Stimulated activated naive CD8-positive, alpha-beta T cell treated with anti-CD3 and anti-CD28 coated beads, Interleukin-15, Interleukin-2, amounts not matched to agents 100 ng/mL and 50 ng/mL, for 24 hours (primary cell): ENCODE measurements around the gene IYD.

Source experiments
- H3K27ac Mint-ChIP-seq: one replicate; pipeline ENCODE4 v1.8.0; 2021; ENCODE audit warnings: mild to moderate bottlenecking, mixed read lengths
- H3K27me3 Mint-ChIP-seq: one replicate; pipeline ENCODE4 v1.8.0; 2021; ENCODE audit warnings: mixed read lengths
- H3K36me3 Mint-ChIP-seq: one replicate; pipeline ENCODE4 v1.8.0; 2021; ENCODE audit warnings: low read depth, mixed read lengths
- H3K4me1 Mint-ChIP-seq: one replicate; pipeline ENCODE4 v1.8.0; 2021; ENCODE audit warnings: low read depth, mixed read lengths
- H3K4me3 Mint-ChIP-seq: one replicate; pipeline ENCODE4 v1.8.0; 2021; ENCODE audit warnings: mild to moderate bottlenecking, mixed read lengths
- H3K9me3 Mint-ChIP-seq: one replicate; pipeline ENCODE4 v1.8.0; 2021; ENCODE audit warnings: mixed read lengths

The IYD gene

DNA sequence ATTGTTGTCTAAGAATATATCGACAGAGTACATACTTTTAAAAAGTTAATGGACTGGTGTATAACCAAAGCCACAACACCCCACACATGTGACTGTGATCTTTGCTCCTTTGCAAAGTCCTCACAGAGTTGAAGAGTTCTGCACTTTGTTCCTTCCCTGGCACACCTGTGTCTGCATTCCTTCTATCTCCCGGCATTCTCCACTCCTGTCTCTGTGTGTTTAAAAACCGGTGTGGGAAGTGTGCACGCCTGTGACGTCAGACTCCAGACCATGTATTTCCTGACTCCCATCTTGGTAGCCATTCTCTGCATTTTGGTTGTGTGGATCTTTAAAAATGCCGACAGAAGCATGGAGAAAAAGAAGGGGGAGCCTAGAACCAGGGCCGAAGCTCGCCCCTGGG, at the start of gene IYD:
TSS of gene IYD (plus strand) at position 251 of the 400 bp plus-strand sequence. CDS start at position 271, 20 bp downstream.
- Mint-ChIP-seq H3K36me3 (no peaks in the 10 kb centered on the region), H3K4me3 (no peak within 1 kb of the TSS), H3K27me3 (peaks cover 2% of the 10 kb centered on the region), H3K9me3 (no peaks in the 10 kb centered on the region), H3K27ac (no peak within 1 kb of the TSS), H3K4me1 (no peaks in the 10 kb centered on the region)

- H3K4me1 Mint-ChIP-seq = no peaks in the 10 kb centered on the region
- H3K36me3 Mint-ChIP-seq = no peaks in the 10 kb centered on the region
- no peak overlapping the region for H3K27ac Mint-ChIP-seq
- H3K27me3 Mint-ChIP-seq = peaks cover 12% of the 10 kb centered on the region
- no peaks in the 10 kb centered on the region for H3K9me3 Mint-ChIP-seq
- no peak overlapping the region for H3K4me3 Mint-ChIP-seq
Measured at GRCh38 chr6:150319924-150320323, 48.9 kb upstream of the IYD start.

DNA sequence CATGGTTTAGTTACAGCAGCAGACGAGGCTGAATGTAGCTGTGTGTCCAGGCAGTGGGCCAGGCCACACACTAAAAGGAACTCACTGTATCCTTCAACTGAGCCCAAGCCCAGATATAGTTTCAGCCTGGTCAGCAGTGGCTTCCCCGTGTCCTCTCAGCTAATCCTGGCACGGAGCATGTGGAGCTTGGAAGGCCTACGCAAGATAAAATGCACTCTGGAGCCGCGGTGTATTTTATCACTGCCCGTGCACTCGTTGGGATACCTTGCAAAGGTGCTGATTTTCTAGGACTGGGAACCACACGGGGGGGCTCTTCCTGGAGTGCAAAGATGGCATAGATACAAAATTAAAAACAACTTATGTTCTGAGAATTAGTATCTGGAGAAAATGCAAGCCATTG, 48.4 kb upstream of the IYD start:
- H3K27me3 Mint-ChIP-seq = peaks cover 12% of the 10 kb centered on the region

GRCh38 chr6:150322466-150322871, 46.3 kb upstream of the IYD start:
- H3K36me3 Mint-ChIP-seq = no peaks in the 10 kb centered on the region
- H3K27me3 Mint-ChIP-seq = peaks cover 12% of the 10 kb centered on the region
- no peaks in the 10 kb centered on the region for H3K4me1 Mint-ChIP-seq
- no peak overlapping the region for H3K27ac Mint-ChIP-seq
- no peak overlapping the region for H3K4me3 Mint-ChIP-seq
- H3K9me3 Mint-ChIP-seq = no peaks in the 10 kb centered on the region

More for the DNA sequence above, 48.4 kb upstream of the IYD start:
- Mint-ChIP-seq H3K36me3 (no peaks in the 10 kb centered on the region), H3K9me3 (no peaks in the 10 kb centered on the region), H3K27ac (no peak overlapping the region), H3K4me1 (no peaks in the 10 kb centered on the region), H3K4me3 (no peak overlapping the region)

DNA sequence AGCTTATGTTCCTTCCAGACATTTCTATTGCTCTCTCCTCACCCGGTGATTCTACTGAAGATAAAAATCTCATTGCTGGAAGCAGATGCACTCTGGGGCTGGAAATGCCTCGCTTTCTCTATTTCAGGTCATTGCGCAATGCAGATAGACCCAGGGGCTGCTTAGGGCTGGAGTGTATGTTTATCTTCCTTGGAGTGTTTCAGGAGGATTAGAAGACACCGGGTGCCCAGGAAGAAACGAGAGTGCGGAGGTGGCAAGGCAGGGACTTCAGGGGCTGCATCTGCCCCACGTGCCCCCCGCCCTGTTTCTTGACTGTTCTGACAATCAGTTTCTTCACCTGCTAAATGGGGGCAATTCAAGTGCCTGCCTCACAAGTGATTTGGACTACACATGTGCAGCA, 45.6 kb upstream of the IYD start:
- Mint-ChIP-seq H3K4me3 (no peak overlapping the region), H3K27ac (no peak overlapping the region), H3K9me3 (no peaks in the 10 kb centered on the region), H3K27me3 (peaks cover 12% of the 10 kb centered on the region), H3K36me3 (no peaks in the 10 kb centered on the region), H3K4me1 (no peaks in the 10 kb centered on the region)

DNA sequence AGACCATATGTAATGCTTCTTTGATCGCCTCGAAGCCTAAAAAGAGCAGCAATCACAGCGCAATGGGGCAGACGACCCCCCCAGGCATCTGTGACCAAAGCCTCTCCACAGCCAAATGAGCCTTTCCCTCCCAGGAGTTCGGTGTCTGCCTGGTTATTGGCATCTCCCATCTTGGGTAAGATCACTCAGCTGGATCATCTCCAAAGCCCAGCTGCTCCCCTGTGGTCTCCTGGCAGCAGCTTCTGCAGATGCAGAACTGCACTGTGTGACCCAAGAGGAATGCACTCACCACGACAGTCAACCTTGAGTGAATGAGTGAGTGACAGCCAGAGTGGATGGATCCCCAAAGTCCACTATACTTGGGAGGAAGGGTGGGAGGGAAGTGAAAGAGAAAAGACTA, 44.8 kb upstream of the IYD start:
- Mint-ChIP-seq H3K9me3 (no peaks in the 10 kb centered on the region), H3K27me3 (peaks cover 12% of the 10 kb centered on the region), H3K36me3 (no peaks in the 10 kb centered on the region), H3K4me1 (no peaks in the 10 kb centered on the region), H3K27ac (no peak overlapping the region), H3K4me3 (no peak overlapping the region)

GRCh38 chr6:150325066-150325772, 43.6 kb upstream of the IYD start:
- peak overlapping the region; percentile 10 for H3K27ac Mint-ChIP-seq
- no peaks in the 10 kb centered on the region for H3K36me3 Mint-ChIP-seq
- no peaks in the 10 kb centered on the region for H3K4me1 Mint-ChIP-seq
- no peaks in the 10 kb centered on the region for H3K9me3 Mint-ChIP-seq
- no peak overlapping the region for H3K4me3 Mint-ChIP-seq
- H3K27me3 Mint-ChIP-seq = peaks cover 12% of the 10 kb centered on the region

GRCh38 chr6:150327117-150327774, 41.6 kb upstream of the IYD start:
- no peaks in the 10 kb centered on the region for H3K9me3 Mint-ChIP-seq
- H3K4me1 Mint-ChIP-seq = no peaks in the 10 kb centered on the region
- H3K36me3 Mint-ChIP-seq = no peaks in the 10 kb centered on the region
- no peak overlapping the region for H3K27ac Mint-ChIP-seq
- peaks cover 3% of the 10 kb centered on the region for H3K27me3 Mint-ChIP-seq
- H3K4me3 Mint-ChIP-seq = no peak overlapping the region

GRCh38 chr6:150328744-150329405, 39.9 kb upstream of the IYD start:
- H3K27me3 Mint-ChIP-seq = peaks cover 8% of the 10 kb centered on the region
- H3K4me1 Mint-ChIP-seq = no peaks in the 10 kb centered on the region
- no peaks in the 10 kb centered on the region for H3K9me3 Mint-ChIP-seq
- no peaks in the 10 kb centered on the region for H3K36me3 Mint-ChIP-seq
- no peak overlapping the region for H3K4me3 Mint-ChIP-seq
- H3K27ac Mint-ChIP-seq = no peak overlapping the region

GRCh38 chr6:150331344-150331743, 37.5 kb upstream of the IYD start:
- Mint-ChIP-seq H3K9me3 (no peaks in the 10 kb centered on the region), H3K4me3 (no peak overlapping the region)

DNA sequence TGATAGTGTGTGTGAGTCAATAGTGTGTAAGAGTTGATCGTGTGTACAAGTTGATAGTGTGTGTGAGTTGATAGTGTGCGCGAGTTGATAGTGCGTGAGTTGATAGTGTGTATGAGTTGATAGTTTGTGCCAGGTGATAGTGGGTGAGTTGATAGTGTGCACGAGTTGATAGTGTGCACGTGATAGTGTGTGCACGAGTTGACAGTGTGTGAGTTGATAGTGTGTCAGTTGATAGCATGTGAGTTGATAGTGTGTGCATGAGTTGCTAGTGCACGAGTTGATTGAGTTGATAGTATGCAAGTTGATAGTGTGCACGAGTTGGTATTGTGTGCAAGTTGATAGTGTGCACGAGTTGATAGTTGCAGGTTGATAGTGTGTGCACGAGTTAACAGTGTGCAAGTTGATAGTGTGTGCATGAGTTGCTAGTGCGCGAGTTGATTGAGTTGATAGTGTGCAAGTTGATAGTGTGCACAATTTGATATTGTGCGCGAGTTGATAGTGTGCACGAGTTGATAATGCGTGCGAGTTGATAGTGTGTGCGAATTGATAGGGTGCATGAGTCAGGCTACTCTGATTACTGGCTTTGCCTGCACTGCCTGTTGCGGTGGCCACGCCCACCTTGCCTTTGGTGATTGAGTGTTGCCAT, 35.8 kb upstream of the IYD start:
- Mint-ChIP-seq H3K36me3 (no peaks in the 10 kb centered on the region), H3K27me3 (peaks cover 18% of the 10 kb centered on the region), H3K4me1 (no peaks in the 10 kb centered on the region), H3K4me3 (no peak overlapping the region), H3K27ac (no peak overlapping the region), H3K9me3 (no peaks in the 10 kb centered on the region)

More at GRCh38 chr6:150331344-150331743, 37.5 kb upstream of the IYD start:
- Mint-ChIP-seq H3K36me3 (no peaks in the 10 kb centered on the region), H3K27me3 (peaks cover 18% of the 10 kb centered on the region), H3K4me1 (no peaks in the 10 kb centered on the region), H3K27ac (no peak overlapping the region)

- Mint-ChIP-seq H3K36me3 (no peaks in the 10 kb centered on the region), H3K27me3 (peaks cover 18% of the 10 kb centered on the region), H3K9me3 (no peaks in the 10 kb centered on the region), H3K4me1 (no peaks in the 10 kb centered on the region), H3K27ac (no peak overlapping the region), H3K4me3 (no peak overlapping the region)
Measured at GRCh38 chr6:150333585-150333941, 35.2 kb upstream of the IYD start.

DNA sequence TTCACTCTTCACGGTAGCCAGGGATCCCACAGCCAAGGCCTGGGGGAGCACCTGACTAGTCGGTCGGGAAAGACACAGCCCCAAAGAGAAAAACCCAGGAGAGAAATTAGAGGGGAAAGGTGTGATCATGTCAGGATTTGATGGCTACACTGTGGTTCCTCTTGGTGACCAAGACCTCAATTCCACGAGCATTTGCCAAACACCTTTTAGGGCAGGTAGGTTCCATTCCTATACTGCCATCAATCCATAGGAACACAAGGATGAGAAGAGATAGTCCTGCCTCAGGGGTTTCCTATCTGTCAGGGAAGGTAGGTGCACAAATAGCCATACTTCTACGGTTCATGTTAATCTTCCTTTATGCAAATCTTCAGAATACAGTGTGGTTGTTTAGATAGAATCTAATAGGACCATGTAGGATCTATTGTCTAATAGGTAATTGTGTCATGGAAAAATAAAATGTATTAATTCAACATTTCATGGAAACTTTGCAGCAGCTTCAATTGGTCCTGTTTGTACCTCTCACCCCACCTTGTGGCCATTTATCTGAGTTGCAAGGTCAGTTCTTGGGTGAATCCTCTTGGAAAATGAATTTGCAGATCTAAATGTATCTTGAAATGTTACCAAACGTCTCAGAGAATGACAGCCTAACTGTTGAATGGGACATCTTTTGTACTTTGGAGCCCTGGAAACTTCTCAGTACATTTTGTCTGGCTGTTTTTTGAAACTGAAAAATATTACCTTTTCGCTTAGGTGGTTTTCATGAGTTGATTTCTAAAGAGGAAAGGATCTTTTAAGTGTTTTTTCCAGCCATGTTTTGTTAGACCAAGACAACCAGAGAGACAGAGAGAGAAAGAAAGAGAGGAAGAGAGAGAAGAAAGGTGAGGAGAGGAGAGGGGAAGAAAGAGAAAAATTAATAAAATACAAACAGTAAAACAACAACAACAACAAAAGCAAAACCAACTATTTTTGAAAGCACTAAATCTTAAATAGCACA, 33.7 kb upstream of the IYD start:
- Mint-ChIP-seq H3K4me3 (no peak overlapping the region), H3K4me1 (no peaks in the 10 kb centered on the region), H3K9me3 (no peaks in the 10 kb centered on the region), H3K27ac (no peak overlapping the region), H3K27me3 (peaks cover 18% of the 10 kb centered on the region), H3K36me3 (no peaks in the 10 kb centered on the region)

GRCh38 chr6:150336299-150336698, 32.5 kb upstream of the IYD start:
- H3K27me3 Mint-ChIP-seq = peaks cover 27% of the 10 kb centered on the region
- H3K27ac Mint-ChIP-seq = no peak overlapping the region
- H3K4me1 Mint-ChIP-seq = no peaks in the 10 kb centered on the region
- no peaks in the 10 kb centered on the region for H3K9me3 Mint-ChIP-seq
- no peaks in the 10 kb centered on the region for H3K36me3 Mint-ChIP-seq
- H3K4me3 Mint-ChIP-seq = no peak overlapping the region
